ENCODE measurements around the gene CDC25B. TPM values are rescaled to one million over a fixed set of nuclear protein-coding genes. Genes with fewer than 3 reads are reported as not detected.

CDC25B gene
- total and polyA plus RNA-seq, 2 of the 13 experiments (the other 11 are each of a cell fraction or from before 2014, with no cell fraction given) = 14.5 to 19.4 TPM

DNA sequence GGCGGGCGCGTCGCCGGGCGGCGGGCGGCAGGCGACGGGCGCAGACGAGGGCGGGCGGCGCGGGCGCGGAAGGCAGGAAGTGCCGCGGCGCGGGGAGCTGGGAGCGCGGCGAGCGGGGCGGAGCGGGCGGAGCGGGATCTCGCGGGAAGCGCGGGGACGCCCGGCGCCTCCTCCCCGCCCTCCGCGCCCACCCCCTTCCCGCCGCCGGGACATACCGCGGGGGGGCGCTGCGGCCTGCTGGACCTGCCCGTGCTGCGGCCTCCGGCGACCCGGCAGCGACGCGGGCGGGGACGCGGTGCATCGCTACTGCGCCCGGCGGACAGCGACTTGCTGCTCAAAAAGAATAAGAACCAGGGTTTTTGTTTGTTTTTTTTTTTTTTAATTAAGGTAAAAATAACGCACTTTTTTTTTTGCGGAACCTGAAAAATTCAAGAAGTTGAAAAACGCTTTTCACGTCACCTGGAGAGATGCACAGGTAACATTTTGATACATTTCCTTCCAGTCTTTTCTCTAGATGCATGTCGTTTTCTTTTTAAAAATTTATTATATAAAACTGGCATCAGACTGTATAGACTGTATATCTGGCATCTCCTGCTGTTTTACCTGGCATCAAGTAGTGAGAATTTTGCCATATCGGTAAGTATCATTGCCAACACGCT is 9.3 kb upstream of the CDC25B start, which contains the start of gene CENPB (continued):
- no peak for TF ChIP-seq USF2 (IDR thresholded peaks at IDR 0.05; ENCODE audit: low read depth, low read length)
- TF ChIP-seq USF2 (CRISPR knock-in tag; IDR thresholded peaks at IDR 0.05; ENCODE audit: borderline replicate concordance) = no peak
- no peak for TF ChIP-seq MYNN (CRISPR knock-in tag; IDR thresholded peaks at IDR 0.05; ENCODE audit: low read depth)
- TF ChIP-seq, protein P1, sequence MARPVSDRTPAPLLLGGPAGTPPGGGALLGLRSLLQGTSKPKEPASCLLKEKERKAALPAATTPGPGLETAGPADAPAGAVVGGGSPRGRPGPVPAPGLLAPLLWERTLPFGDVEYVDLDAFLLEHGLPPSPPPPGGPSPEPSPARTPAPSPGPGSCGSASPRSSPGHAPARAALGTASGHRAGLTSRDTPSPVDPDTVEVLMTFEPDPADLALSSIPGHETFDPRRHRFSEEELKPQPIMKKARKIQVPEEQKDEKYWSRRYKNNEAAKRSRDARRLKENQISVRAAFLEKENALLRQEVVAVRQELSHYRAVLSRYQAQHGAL (CRISPR knock-in tag; IDR thresholded peaks at IDR 0.05; ENCODE audit: not compliant biosample characterization) = no peak
- TF ChIP-seq, protein P2, sequence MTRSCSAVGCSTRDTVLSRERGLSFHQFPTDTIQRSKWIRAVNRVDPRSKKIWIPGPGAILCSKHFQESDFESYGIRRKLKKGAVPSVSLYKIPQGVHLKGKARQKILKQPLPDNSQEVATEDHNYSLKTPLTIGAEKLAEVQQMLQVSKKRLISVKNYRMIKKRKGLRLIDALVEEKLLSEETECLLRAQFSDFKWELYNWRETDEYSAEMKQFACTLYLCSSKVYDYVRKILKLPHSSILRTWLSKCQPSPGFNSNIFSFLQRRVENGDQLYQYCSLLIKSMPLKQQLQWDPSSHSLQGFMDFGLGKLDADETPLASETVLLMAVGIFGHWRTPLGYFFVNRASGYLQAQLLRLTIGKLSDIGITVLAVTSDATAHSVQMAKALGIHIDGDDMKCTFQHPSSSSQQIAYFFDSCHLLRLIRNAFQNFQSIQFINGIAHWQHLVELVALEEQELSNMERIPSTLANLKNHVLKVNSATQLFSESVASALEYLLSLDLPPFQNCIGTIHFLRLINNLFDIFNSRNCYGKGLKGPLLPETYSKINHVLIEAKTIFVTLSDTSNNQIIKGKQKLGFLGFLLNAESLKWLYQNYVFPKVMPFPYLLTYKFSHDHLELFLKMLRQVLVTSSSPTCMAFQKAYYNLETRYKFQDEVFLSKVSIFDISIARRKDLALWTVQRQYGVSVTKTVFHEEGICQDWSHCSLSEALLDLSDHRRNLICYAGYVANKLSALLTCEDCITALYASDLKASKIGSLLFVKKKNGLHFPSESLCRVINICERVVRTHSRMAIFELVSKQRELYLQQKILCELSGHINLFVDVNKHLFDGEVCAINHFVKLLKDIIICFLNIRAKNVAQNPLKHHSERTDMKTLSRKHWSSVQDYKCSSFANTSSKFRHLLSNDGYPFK (CRISPR knock-in tag; IDR thresholded peaks at IDR 0.05; ENCODE audit: borderline replicate concordance) = no peak
- peak; percentile 95 for TF ChIP-seq CHD2 (IDR thresholded peaks at IDR 0.05; ENCODE audit: low read depth, low read length)
- no peak for TF ChIP-seq ZNF609 (CRISPR knock-in tag; IDR thresholded peaks at IDR 0.05; ENCODE audit: borderline replicate concordance)
- no peak for TF ChIP-seq ZNF776 (CRISPR knock-in tag; IDR thresholded peaks at IDR 0.05)
- TF ChIP-seq STAG1 (CRISPR knock-in tag; IDR thresholded peaks at IDR 0.05) = peak; percentile 95
- no peak for TF ChIP-seq EHMT2 (IDR thresholded peaks at IDR 0.05; ENCODE audit: borderline replicate concordance, low read depth, low read length)
- peak; percentile 73; the same call in 1 of the 2 replicates for TF ChIP-seq AHR (CRISPR knock-in tag; IDR thresholded peaks at IDR 0.05)
- no peak; the same call in 1 of the 2 replicates for TF ChIP-seq GFI1 (CRISPR knock-in tag; IDR thresholded peaks at IDR 0.05; ENCODE audit: borderline replicate concordance)
- TF ChIP-seq KDM5A (IDR thresholded peaks at IDR 0.05; ENCODE audit: borderline replicate concordance, low read length) = no peak
- TF ChIP-seq, protein P3, sequence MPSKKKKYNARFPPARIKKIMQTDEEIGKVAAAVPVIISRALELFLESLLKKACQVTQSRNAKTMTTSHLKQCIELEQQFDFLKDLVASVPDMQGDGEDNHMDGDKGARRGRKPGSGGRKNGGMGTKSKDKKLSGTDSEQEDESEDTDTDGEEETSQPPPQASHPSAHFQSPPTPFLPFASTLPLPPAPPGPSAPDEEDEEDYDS (CRISPR knock-in tag; IDR thresholded peaks at IDR 0.05) = 0 out of 2 replicates have a peak, but pooled peaks have one; percentile 5
- peak; percentile 65 for TF ChIP-seq TOPORS (CRISPR knock-in tag; IDR thresholded peaks at IDR 0.05)

Data from HepG2 (cell line).